Placental pericyte (primary cell): ENCODE data around the gene GOLM1. TPM values are rescaled to one million over a fixed set of nuclear protein-coding genes. Genes with fewer than 3 reads are reported as not detected.

Experiments used
- small RNA-seq: library from RNA; depleted of rRNA; stranded (forward); fragments of <200 nt; gene quantifications from one replicate; pipeline ENCODE3, GENCODE V24; 2012; ENCODE audit warnings: low replicate concordance
- total RNA-seq: library from RNA; depleted of rRNA; stranded (reverse); fragments of >200 nt; gene quantifications from 2 replicates; pipeline ENCODE4 v1.2.3, GENCODE V29; 2012

The GOLM1 gene
- 22.3 and 30.2 TPM in 2 replicates for total RNA-seq

GRCh38 chr9:86098824-86099700 is at the start of gene GOLM1:
GOLM1 (minus strand) TSS chr9:86099558; CDS start chr9:86079320, 20,238 bp downstream.

Small RNAs within 50 kb of the gene (small RNA-seq; reads per million reads assigned to genes)
- gene AL161447.1: not detected

Other genes starting within 250 kb of the GOLM1 start
- 26.0 and 28.3 TPM in 2 replicates for gene NAA35, start 158.4 kb downstream of the GOLM1 start, total RNA-seq
- gene C9orf153, start 160.1 kb upstream of the GOLM1 start, total RNA-seq: under 0.01 and 0.14 TPM in 2 replicates
- 16.2 and 25.1 TPM in 2 replicates for gene ISCA1, start 183.0 kb upstream of the GOLM1 start, total RNA-seq